Measurements from ENCODE around the gene RBMS1. TPM values are rescaled to one million over a fixed set of nuclear protein-coding genes. Genes with fewer than 3 reads are reported as not detected.
A peak's percentile ranks its signal among the peaks of the same experiment; 100 is the strongest.

The RBMS1 gene
- total RNA-seq, 1 experiment from 2014 or later: 77.5 TPM

DNA sequence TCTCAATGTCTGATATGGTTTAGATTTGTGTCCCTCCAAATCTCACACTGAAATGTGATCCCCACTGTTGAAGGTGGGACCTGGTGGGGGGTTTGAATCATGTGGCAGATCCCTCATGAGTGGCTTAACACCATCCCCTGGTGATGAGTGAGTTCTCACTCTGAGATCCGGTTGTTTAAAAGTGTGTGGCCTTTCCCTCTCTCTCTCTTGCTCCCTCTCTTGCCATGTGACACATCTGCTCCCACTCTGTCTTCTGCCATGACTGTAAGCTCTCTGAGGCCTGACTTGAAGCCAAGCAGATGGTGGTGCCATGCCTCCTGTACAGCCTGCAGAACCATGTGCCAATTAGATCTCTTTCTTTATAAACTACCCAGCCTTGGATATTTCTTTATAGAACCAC lies 108.8 kb downstream of the RBMS1 start:
- Histone ChIP-seq H3K4me2 (ENCODE audit: insufficient read depth, insufficient read length, low read length) (no peak overlapping the region), H3K9ac (ENCODE audit: extremely low read depth, insufficient read length, low read length) (no peak overlapping the region), H3K23me2 (ENCODE audit: insufficient read length, low read depth, low read length, poor library complexity, severe bottlenecking) (no peaks in the 10 kb centered on the region), H3K56ac (ENCODE audit: insufficient read length, low read depth, low read length) (no peak overlapping the region), H3K23ac (ENCODE audit: insufficient read length, low read depth, low read length) (no peak overlapping the region), H3K9me3 (ENCODE audit: control insufficient read depth, low read depth, low read length) (no peaks in the 10 kb centered on the region), H3K4me1 (ENCODE audit: insufficient read depth, low read length) (no peaks in the 10 kb centered on the region; the same call in 1 of the 2 replicates), H2AFZ (ENCODE audit: low read length) (no peak overlapping the region), H3K27ac (ENCODE audit: insufficient read length, low read depth, low read length) (no peak overlapping the region), H2BK20ac (ENCODE audit: low read depth, low read length, poor library complexity, severe bottlenecking) (no peak overlapping the region), H4K91ac (ENCODE audit: insufficient read length, low read depth, low read length) (no peak overlapping the region), H3K79me2 (ENCODE audit: insufficient read depth, low read length) (peaks cover 2% of the 10 kb centered on the region; the same call in 1 of the 2 replicates), H2BK15ac (ENCODE audit: low read depth, low read length) (no peak overlapping the region), H2AK5ac (ENCODE audit: insufficient read length, low read length) (no peak overlapping the region), H3K27me3 (ENCODE audit: insufficient read depth, low read length) (no peaks in the 10 kb centered on the region), H2BK5ac (ENCODE audit: insufficient read length, low read length) (no peak overlapping the region), H2BK12ac (ENCODE audit: insufficient read length, low read depth, low read length) (no peak overlapping the region), H4K8ac (replicated peaks; ENCODE audit: insufficient read length, low read depth, low read length) (no peak overlapping the region), H3K79me1 (ENCODE audit: insufficient read depth, low read depth, low read length, poor library complexity, severe bottlenecking) (peaks cover 6% of the 10 kb centered on the region), H3K18ac (ENCODE audit: insufficient read length, low read depth, low read length) (no peak overlapping the region), H4K20me1 (ENCODE audit: control insufficient read depth, insufficient read depth, insufficient read length) (no peaks in the 10 kb centered on the region), H3K14ac (ENCODE audit: insufficient read depth, low read length) (no peak overlapping the region), H3K4ac (ENCODE audit: low read depth, low read length) (no peak overlapping the region), H3T11ph (ENCODE audit: low read length) (no peak overlapping the region), H2BK120ac (ENCODE audit: low read depth, low read length, poor library complexity, severe bottlenecking) (no peak overlapping the region), H4K5ac (ENCODE audit: insufficient read length, low read depth, low read length) (no peak overlapping the region)
- Mint-ChIP-seq H3K9me3 (no peaks in the 10 kb centered on the region), H3K27me3 (ENCODE audit: low read depth) (no peaks in the 10 kb centered on the region), H3K4me1 (peaks cover 49 to 64% of the 10 kb centered on the region in 2 experiments), H3K4me3 (no peak overlapping the region), H3K27ac (0 out of 7 replicates have a peak overlapping the region, but pooled peaks of 1 of the 3 experiments have one; percentile 3), H3K36me3 (ENCODE audit: insufficient read depth in 1 of 3, low read depth in 3 of 3) (no peaks in the 10 kb centered on the region)
- no peak for DNase-seq
- TF ChIP-seq, protein P1, sequence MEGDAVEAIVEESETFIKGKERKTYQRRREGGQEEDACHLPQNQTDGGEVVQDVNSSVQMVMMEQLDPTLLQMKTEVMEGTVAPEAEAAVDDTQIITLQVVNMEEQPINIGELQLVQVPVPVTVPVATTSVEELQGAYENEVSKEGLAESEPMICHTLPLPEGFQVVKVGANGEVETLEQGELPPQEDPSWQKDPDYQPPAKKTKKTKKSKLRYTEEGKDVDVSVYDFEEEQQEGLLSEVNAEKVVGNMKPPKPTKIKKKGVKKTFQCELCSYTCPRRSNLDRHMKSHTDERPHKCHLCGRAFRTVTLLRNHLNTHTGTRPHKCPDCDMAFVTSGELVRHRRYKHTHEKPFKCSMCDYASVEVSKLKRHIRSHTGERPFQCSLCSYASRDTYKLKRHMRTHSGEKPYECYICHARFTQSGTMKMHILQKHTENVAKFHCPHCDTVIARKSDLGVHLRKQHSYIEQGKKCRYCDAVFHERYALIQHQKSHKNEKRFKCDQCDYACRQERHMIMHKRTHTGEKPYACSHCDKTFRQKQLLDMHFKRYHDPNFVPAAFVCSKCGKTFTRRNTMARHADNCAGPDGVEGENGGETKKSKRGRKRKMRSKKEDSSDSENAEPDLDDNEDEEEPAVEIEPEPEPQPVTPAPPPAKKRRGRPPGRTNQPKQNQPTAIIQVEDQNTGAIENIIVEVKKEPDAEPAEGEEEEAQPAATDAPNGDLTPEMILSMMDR (conservative IDR thresholded peaks at IDR 0.05): no peak
- no CpG with 5 or more reads among the region's 1 CpG for WGBS (ENCODE audit: extremely low coverage, insufficient read length, low lambda C conversion rate)

Data from H9 (cell line).